ENCODE measurements around the gene PPP1R13B.
A peak's percentile ranks its signal among the peaks of the same experiment; 100 is the strongest.

The PPP1R13B gene

GRCh38 chr14:103688441-103688840 lies 158.9 kb downstream of the PPP1R13B start:
- H3K4me1 Mint-ChIP-seq = no peaks in the 10 kb centered on the region
- no peak overlapping the region for H3K4me3 Mint-ChIP-seq
- ATAC-seq = no peak
- no peaks in the 10 kb centered on the region for H3K9me3 Mint-ChIP-seq
- H3K27ac Mint-ChIP-seq = no peak overlapping the region
- no peak for DNase-seq (ENCODE audit: low spot score in 2 of 2)
- H3K36me3 Mint-ChIP-seq = peaks cover 98% of the 10 kb centered on the region

- Mint-ChIP-seq H3K36me3 (peaks cover 98% of the 10 kb centered on the region), H3K4me3 (no peak overlapping the region), H3K4me1 (no peaks in the 10 kb centered on the region), H3K27ac (no peak overlapping the region), H3K9me3 (no peaks in the 10 kb centered on the region)
- no peak for DNase-seq (ENCODE audit: low spot score in 2 of 2)
- ATAC-seq = no peak
These were observed 159.7 kb downstream of the PPP1R13B start for GRCh38 chr14:103687712-103688111.

- ATAC-seq (no peak), DNase-seq (ENCODE audit: low spot score in 2 of 2) (no peak)
- Mint-ChIP-seq H3K9me3 (no peaks in the 10 kb centered on the region), H3K36me3 (peaks cover 98% of the 10 kb centered on the region), H3K4me1 (no peaks in the 10 kb centered on the region), H3K4me3 (no peak overlapping the region), H3K27ac (no peak overlapping the region)
These were observed 160.4 kb downstream of the PPP1R13B start for GRCh38 chr14:103686831-103687485.

- DNase-seq (ENCODE audit: low spot score in 2 of 2) = no peak
- H3K4me3 Mint-ChIP-seq = no peak overlapping the region
- H3K4me1 Mint-ChIP-seq = no peaks in the 10 kb centered on the region
- H3K9me3 Mint-ChIP-seq = no peaks in the 10 kb centered on the region
- H3K36me3 Mint-ChIP-seq = peaks cover 98% of the 10 kb centered on the region
- peak overlapping the region; percentile 48 for H3K27ac Mint-ChIP-seq
- no peak for ATAC-seq
These were observed 161.8 kb downstream of the PPP1R13B start for GRCh38 chr14:103685276-103686211.

- ATAC-seq (no peak), DNase-seq (ENCODE audit: low spot score in 2 of 2) (no peak)
- Mint-ChIP-seq H3K4me1 (no peaks in the 10 kb centered on the region), H3K27ac (no peak overlapping the region), H3K4me3 (no peak overlapping the region), H3K9me3 (no peaks in the 10 kb centered on the region), H3K36me3 (peaks cover 98% of the 10 kb centered on the region)
These were observed 162.5 kb downstream of the PPP1R13B start for GRCh38 chr14:103684871-103685270.

GRCh38 chr14:103684471-103684870 lies 162.9 kb downstream of the PPP1R13B start:
- no peak for ATAC-seq
- no peak overlapping the region for H3K27ac Mint-ChIP-seq

More at GRCh38 chr14:103684471-103684870, 162.9 kb downstream of the PPP1R13B start:
- Mint-ChIP-seq H3K36me3 (peaks cover 98% of the 10 kb centered on the region), H3K4me1 (no peaks in the 10 kb centered on the region), H3K9me3 (no peaks in the 10 kb centered on the region), H3K4me3 (no peak overlapping the region)
- no peak for DNase-seq (ENCODE audit: low spot score in 2 of 2)
